Measurements from ENCODE around the gene ECT2.

Gene ECT2

GRCh38 chr3:172839679-172840078 lies 89.2 kb downstream of the ECT2 start:
- H3K9me3 ChIP-seq, result no peaks in the 10 kb centered on the region
- DNase-seq, result no peak
- no peaks in the 10 kb centered on the region for H3K27me3 ChIP-seq
- no peak overlapping the region for H3K4me3 ChIP-seq (ENCODE audit: low read depth, low read length)
- peaks cover 2% of the 10 kb centered on the region for H3K4me1 ChIP-seq
- no peaks in the 10 kb centered on the region for H3K36me3 ChIP-seq
- no peak for TF ChIP-seq CTCF (IDR thresholded peaks at IDR 0.05; ENCODE audit: low read depth, low read length)

GRCh38 chr3:172840463-172840862 lies 89.9 kb downstream of the ECT2 start:
- Histone ChIP-seq H3K9me3 (no peaks in the 10 kb centered on the region), H3K27me3 (no peaks in the 10 kb centered on the region), H3K4me1 (peaks cover 4% of the 10 kb centered on the region), H3K4me3 (ENCODE audit: low read depth, low read length) (no peak overlapping the region), H3K36me3 (no peaks in the 10 kb centered on the region)
- no peak for TF ChIP-seq CTCF (IDR thresholded peaks at IDR 0.05; ENCODE audit: low read depth, low read length)
- DNase-seq, result no peak

GRCh38 chr3:172840913-172841312 lies 90.4 kb downstream of the ECT2 start:
- DNase-seq, result no peak
- Histone ChIP-seq H3K36me3 (no peaks in the 10 kb centered on the region), H3K4me3 (ENCODE audit: low read depth, low read length) (no peak overlapping the region), H3K27me3 (no peaks in the 10 kb centered on the region), H3K9me3 (no peaks in the 10 kb centered on the region), H3K4me1 (peaks cover 4% of the 10 kb centered on the region)
- no peak for TF ChIP-seq CTCF (IDR thresholded peaks at IDR 0.05; ENCODE audit: low read depth, low read length)

- H3K27me3 ChIP-seq, result no peaks in the 10 kb centered on the region
- no peak for TF ChIP-seq CTCF (IDR thresholded peaks at IDR 0.05; ENCODE audit: low read depth, low read length)
- H3K36me3 ChIP-seq, result no peaks in the 10 kb centered on the region
- peaks cover 4% of the 10 kb centered on the region for H3K4me1 ChIP-seq
- no peak overlapping the region for H3K4me3 ChIP-seq (ENCODE audit: low read depth, low read length)
- DNase-seq, result peak; percentile 6
- H3K9me3 ChIP-seq, result no peaks in the 10 kb centered on the region
Measured at GRCh38 chr3:172844428-172844827, 93.9 kb downstream of the ECT2 start.

- DNase-seq, result no peak
- no peaks in the 10 kb centered on the region; the same call in 1 of the 2 replicates for H3K27me3 ChIP-seq
- no peak for TF ChIP-seq CTCF (IDR thresholded peaks at IDR 0.05; ENCODE audit: low read depth, low read length)
Measured at GRCh38 chr3:172846103-172846561, 95.6 kb downstream of the ECT2 start.

GRCh38 chr3:172846706-172847105 lies 96.2 kb downstream of the ECT2 start:
- peaks cover 4% of the 10 kb centered on the region for H3K4me1 ChIP-seq
- no peak for DNase-seq
- H3K36me3 ChIP-seq, result no peaks in the 10 kb centered on the region
- no peak for TF ChIP-seq CTCF (IDR thresholded peaks at IDR 0.05; ENCODE audit: low read depth, low read length)
- H3K9me3 ChIP-seq, result no peaks in the 10 kb centered on the region
- no peaks in the 10 kb centered on the region; the same call in 1 of the 2 replicates for H3K27me3 ChIP-seq
- H3K4me3 ChIP-seq (ENCODE audit: low read depth, low read length), result no peak overlapping the region

More at GRCh38 chr3:172846103-172846561, 95.6 kb downstream of the ECT2 start:
- Histone ChIP-seq H3K4me1 (peaks cover 4% of the 10 kb centered on the region), H3K36me3 (no peaks in the 10 kb centered on the region), H3K9me3 (no peaks in the 10 kb centered on the region), H3K4me3 (ENCODE audit: low read depth, low read length) (no peak overlapping the region)
